ENCODE data around the gene ERC2.

ERC2 gene

DNA sequence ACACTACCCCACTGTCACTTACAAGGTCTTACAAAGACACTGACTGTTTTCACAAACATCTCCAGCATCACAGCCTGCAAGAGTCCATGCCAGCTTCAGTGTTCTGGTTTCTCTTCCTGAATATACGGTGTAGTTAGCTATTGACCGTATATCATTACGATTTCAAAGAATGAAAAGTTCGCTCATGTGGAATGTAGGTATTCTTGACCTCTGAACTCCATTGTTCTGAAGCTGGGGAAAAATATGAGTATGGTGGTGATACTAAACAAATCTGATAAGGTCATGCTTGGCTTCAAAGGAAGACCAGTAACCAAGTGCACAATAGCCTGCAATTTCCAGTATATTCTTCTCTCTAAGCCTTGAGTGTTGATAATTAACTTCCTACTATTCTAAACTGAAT lies 665.5 kb downstream of the ERC2 start:
- H3K4me3 ChIP-seq (ENCODE audit: low read depth, low read length): no peak overlapping the region
- no peak overlapping the region for H3K27ac ChIP-seq
- H3K9ac ChIP-seq: no peak overlapping the region
- no peak overlapping the region for H2AFZ ChIP-seq
- H3K36me3 ChIP-seq (ENCODE audit: control insufficient read depth, insufficient read depth, low read length): no peaks in the 10 kb centered on the region
- no peak overlapping the region for H3K4me2 ChIP-seq (ENCODE audit: low read length)
- no peaks in the 10 kb centered on the region for H3K79me2 ChIP-seq
- H3K4me1 ChIP-seq: no peaks in the 10 kb centered on the region
- H3K27me3 ChIP-seq (ENCODE audit: control insufficient read depth, insufficient read depth, low read length): no peaks in the 10 kb centered on the region
- H3K9me3 ChIP-seq (ENCODE audit: control insufficient read depth, low read length): no peaks in the 10 kb centered on the region
- TF ChIP-seq, protein P1, sequence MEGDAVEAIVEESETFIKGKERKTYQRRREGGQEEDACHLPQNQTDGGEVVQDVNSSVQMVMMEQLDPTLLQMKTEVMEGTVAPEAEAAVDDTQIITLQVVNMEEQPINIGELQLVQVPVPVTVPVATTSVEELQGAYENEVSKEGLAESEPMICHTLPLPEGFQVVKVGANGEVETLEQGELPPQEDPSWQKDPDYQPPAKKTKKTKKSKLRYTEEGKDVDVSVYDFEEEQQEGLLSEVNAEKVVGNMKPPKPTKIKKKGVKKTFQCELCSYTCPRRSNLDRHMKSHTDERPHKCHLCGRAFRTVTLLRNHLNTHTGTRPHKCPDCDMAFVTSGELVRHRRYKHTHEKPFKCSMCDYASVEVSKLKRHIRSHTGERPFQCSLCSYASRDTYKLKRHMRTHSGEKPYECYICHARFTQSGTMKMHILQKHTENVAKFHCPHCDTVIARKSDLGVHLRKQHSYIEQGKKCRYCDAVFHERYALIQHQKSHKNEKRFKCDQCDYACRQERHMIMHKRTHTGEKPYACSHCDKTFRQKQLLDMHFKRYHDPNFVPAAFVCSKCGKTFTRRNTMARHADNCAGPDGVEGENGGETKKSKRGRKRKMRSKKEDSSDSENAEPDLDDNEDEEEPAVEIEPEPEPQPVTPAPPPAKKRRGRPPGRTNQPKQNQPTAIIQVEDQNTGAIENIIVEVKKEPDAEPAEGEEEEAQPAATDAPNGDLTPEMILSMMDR (IDR thresholded peaks at IDR 0.05): no peak

DNA sequence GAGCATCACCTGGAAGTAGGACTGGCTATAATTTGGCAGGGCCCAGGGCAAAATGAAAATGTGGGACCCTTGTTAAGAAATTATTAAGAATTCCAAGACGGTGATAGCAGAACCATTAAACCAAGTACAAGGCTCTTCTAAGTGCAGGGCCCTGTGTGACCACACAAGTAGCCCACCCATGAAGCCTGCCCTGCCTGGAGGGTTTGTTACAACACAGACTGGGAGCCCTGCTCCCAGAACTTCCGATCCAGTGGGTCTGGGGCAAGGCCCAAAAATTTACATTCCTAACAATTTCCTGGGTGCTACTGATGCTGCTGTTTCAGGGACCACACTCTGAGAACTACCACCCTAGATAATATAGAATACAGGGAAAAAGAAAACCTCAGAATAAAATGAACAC lies 666.6 kb downstream of the ERC2 start:
- TF ChIP-seq, protein P1 (IDR thresholded peaks at IDR 0.05): no peak

DNA sequence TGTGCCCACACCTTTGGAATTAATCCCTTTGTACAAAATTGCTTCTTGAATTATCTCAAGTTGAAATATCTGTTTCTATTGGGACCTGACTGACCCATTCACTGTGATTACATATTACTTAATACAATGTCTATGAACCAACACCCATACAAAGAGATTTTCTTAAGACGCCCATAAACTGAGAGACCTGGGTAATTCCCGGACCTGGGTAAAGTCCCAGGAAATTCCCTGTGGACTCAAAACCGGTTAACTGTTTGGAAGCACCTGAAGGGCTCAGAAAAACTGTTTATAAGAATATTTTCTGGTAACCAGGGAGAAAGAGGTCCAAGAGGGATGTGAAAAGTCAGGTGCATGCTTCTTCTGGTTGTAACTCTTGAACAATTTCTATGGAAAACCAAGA lies 667.2 kb downstream of the ERC2 start:
- Histone ChIP-seq H3K4me3 (ENCODE audit: low read depth, low read length) (no peak overlapping the region), H3K9me3 (ENCODE audit: control insufficient read depth, low read length) (no peaks in the 10 kb centered on the region), H3K9ac (no peak overlapping the region), H3K4me1 (no peaks in the 10 kb centered on the region), H3K4me2 (ENCODE audit: low read length) (no peak overlapping the region), H3K27me3 (ENCODE audit: control insufficient read depth, insufficient read depth, low read length) (no peaks in the 10 kb centered on the region), H2AFZ (no peak overlapping the region), H3K79me2 (no peaks in the 10 kb centered on the region), H3K27ac (no peak overlapping the region), H3K36me3 (ENCODE audit: control insufficient read depth, insufficient read depth, low read length) (no peaks in the 10 kb centered on the region)
- TF ChIP-seq, protein P1 (IDR thresholded peaks at IDR 0.05): no peak

More for the DNA sequence above, 666.6 kb downstream of the ERC2 start:
- H3K27ac ChIP-seq: no peak overlapping the region
- no peaks in the 10 kb centered on the region for H3K4me1 ChIP-seq
- H3K27me3 ChIP-seq (ENCODE audit: control insufficient read depth, insufficient read depth, low read length): no peaks in the 10 kb centered on the region
- no peak overlapping the region for H3K4me3 ChIP-seq (ENCODE audit: low read depth, low read length)
- no peak overlapping the region for H3K9ac ChIP-seq
- no peaks in the 10 kb centered on the region for H3K79me2 ChIP-seq
- H2AFZ ChIP-seq: no peak overlapping the region
- H3K4me2 ChIP-seq (ENCODE audit: low read length): no peak overlapping the region
- H3K9me3 ChIP-seq (ENCODE audit: control insufficient read depth, low read length): no peaks in the 10 kb centered on the region
- no peaks in the 10 kb centered on the region for H3K36me3 ChIP-seq (ENCODE audit: control insufficient read depth, insufficient read depth, low read length)

DNA sequence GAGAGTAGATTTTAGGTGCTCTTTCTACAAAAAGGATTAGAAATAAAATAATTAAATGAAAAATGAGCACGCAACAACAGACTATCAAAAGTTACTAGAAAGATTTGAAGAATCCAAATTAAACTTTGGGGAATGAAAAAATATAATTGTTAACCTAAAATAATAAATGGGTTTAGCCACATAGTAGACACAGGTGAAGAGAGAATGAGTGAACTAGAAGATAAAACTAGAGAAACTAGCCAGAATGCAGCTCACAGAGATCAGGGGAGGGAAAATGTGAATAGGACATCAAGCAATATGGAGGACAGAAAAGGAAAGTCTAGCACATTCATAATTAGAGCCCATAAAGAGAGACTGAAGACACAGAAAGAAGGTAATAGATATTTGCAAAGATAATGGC lies 670.5 kb downstream of the ERC2 start:
- no peak overlapping the region for H3K4me3 ChIP-seq (ENCODE audit: low read depth, low read length)
- no peaks in the 10 kb centered on the region for H3K9me3 ChIP-seq (ENCODE audit: control insufficient read depth, low read length)
- H3K9ac ChIP-seq: no peak overlapping the region
- no peak overlapping the region for H3K4me2 ChIP-seq (ENCODE audit: low read length)
- TF ChIP-seq, protein P1 (IDR thresholded peaks at IDR 0.05): no peak
- no peak overlapping the region for H2AFZ ChIP-seq
- H3K27ac ChIP-seq: no peak overlapping the region
- no peaks in the 10 kb centered on the region for H3K36me3 ChIP-seq (ENCODE audit: control insufficient read depth, insufficient read depth, low read length)
- no peaks in the 10 kb centered on the region for H3K4me1 ChIP-seq
- H3K27me3 ChIP-seq (ENCODE audit: control insufficient read depth, insufficient read depth, low read length): no peaks in the 10 kb centered on the region
- H3K79me2 ChIP-seq: no peaks in the 10 kb centered on the region

DNA sequence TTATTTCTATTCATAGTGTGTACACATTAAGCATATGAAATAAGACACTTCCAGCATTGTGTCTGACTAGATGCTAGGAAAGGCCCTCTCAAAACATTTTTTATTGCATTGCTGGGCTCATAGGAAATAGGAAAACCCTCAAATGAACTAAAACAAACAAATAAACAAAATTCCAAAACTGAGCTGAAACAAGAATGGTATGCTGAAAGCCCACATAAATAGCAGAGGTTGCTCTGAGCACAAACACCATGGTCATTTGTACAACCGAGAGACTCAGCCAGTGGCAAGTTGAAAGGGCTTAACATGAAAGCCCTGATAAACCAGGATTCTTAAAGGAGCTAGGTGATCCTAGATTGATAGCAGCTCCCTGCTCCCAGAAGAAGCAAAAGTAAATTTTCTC lies 671.2 kb downstream of the ERC2 start:
- Histone ChIP-seq H3K4me3 (ENCODE audit: low read depth, low read length) (no peak overlapping the region), H3K36me3 (ENCODE audit: control insufficient read depth, insufficient read depth, low read length) (no peaks in the 10 kb centered on the region), H3K27ac (no peak overlapping the region), H3K27me3 (ENCODE audit: control insufficient read depth, insufficient read depth, low read length) (no peaks in the 10 kb centered on the region), H3K9ac (no peak overlapping the region), H3K9me3 (ENCODE audit: control insufficient read depth, low read length) (no peaks in the 10 kb centered on the region), H2AFZ (no peak overlapping the region), H3K79me2 (no peaks in the 10 kb centered on the region), H3K4me1 (no peaks in the 10 kb centered on the region), H3K4me2 (ENCODE audit: low read length) (no peak overlapping the region)
- TF ChIP-seq, protein P1 (IDR thresholded peaks at IDR 0.05): no peak
